Mucosa of descending colon (tissue), 3 donors: ENCODE measurements around the gene PDHX. TPM values are rescaled to one million over a fixed set of nuclear protein-coding genes. Genes with fewer than 3 reads are reported as not detected.
"Not testable (repeated sequence)": the region's sequence is repeated elsewhere in the genome, so short reads cannot be mapped to it uniquely, and the experiment has no call there.

Experiments used
- ATAC-seq: fragments of 200-7000 bp; cut with Tn5 transposase; one replicate; pipeline ENCODE4 v1.9.1; 2020; ENCODE audit warnings: mild to moderate bottlenecking, moderate library complexity
- DNase-seq, 3 donors: peaks; one replicate each; pipeline ENCODE4 v3.0.0-alpha.2; 2020
- H3K36me3 ChIP-seq: fragments of 200-600 bp; one replicate; pipeline ENCODE4 v1.8.0; 2021; ENCODE audit warnings: low read depth, mild to moderate bottlenecking
- H3K4me1 ChIP-seq: fragments of 200-600 bp; one replicate; pipeline ENCODE4 v1.8.0; 2021; ENCODE audit warnings: low read depth, mild to moderate bottlenecking
- H3K4me3 ChIP-seq: fragments of 200-600 bp; one replicate; pipeline ENCODE4 v1.8.0; 2021; ENCODE audit warnings: mild to moderate bottlenecking
- H3K9me3 ChIP-seq: fragments of 200-600 bp; one replicate; pipeline ENCODE4 v1.8.0; 2021; ENCODE audit warnings: mild to moderate bottlenecking
- CTCF ChIP-seq: fragments of 200-600 bp; IDR thresholded peaks from one replicate; pipeline ENCODE4 v1.8.0; 2022; ENCODE audit warnings: antibody characterized with exemption, mild to moderate bottlenecking
- intact Hi-C, 2 donors: fragments of 100-400 bp; cut with DNase I in 1 of 2; cut with micrococcal nuclease in 1 of 2; formaldehyde crosslinking; loops; one replicate each; pipeline versions ENCODE4 v1.11.0 to v1.11.1; 2022; cut with DNase I, micrococcal nuclease
- total RNA-seq, 3 donors: library from RNA; stranded (reverse); fragmentation: NEBNext Ultra II Directional in 2 of 3; extraction: Animal tissue kit (Norgen Biotek cat#: 25700) in 2 of 3; gene quantifications; one replicate each; pipeline versions ENCODE4 v1.2.1 to v1.2.4, GENCODE V29; 2021 to 2023
- donor health status: DM: no; HTN: no; CAD: no; lungs with moderate emphysema.
- donor health status: DM: no; HTN: no; CAD: no.
- donor health status: DM: no; HTN: yes; CAD: no.

Gene PDHX
- total RNA-seq, 3 donors from 2014 or later, result 39.4 to 44.3 (median 42.1) TPM

- ATAC-seq (no peak), DNase-seq (no peak)
- peaks cover 9% of the 10 kb centered on the region for H3K4me1 ChIP-seq
- no peaks in the 10 kb centered on the region for H3K9me3 ChIP-seq
- no peak overlapping the region for H3K4me3 ChIP-seq
- TF ChIP-seq CTCF, result no peak
- no peaks in the 10 kb centered on the region for H3K36me3 ChIP-seq
- intact Hi-C loops, result no loop called here
These were observed 99.4 kb downstream of the PDHX start for GRCh38 chr11:35015621-35016387.

- intact Hi-C loops, result no loop called here
- peak; percentile 49 for ATAC-seq
- Histone ChIP-seq H3K36me3 (no peaks in the 10 kb centered on the region), H3K4me1 (peaks cover 9% of the 10 kb centered on the region), H3K9me3 (no peaks in the 10 kb centered on the region), H3K4me3 (no peak overlapping the region)
- no peak for TF ChIP-seq CTCF
- DNase-seq, result peak in 1 of 3 donors; percentile 45
These were observed 100.5 kb downstream of the PDHX start for GRCh38 chr11:35016916-35017315.

GRCh38 chr11:35017528-35018342 lies 101.3 kb downstream of the PDHX start:
- no peak for DNase-seq

GRCh38 chr11:35021589-35021988 lies 105.2 kb downstream of the PDHX start:
- no peak overlapping the region for H3K4me3 ChIP-seq
- TF ChIP-seq CTCF, result no peak
- peaks cover 7% of the 10 kb centered on the region for H3K4me1 ChIP-seq
- no peaks in the 10 kb centered on the region for H3K36me3 ChIP-seq
- H3K9me3 ChIP-seq, result peaks cover 10% of the 10 kb centered on the region
- no peak for DNase-seq
- ATAC-seq, result no peak
- intact Hi-C loops, result no loop called here

More at GRCh38 chr11:35017528-35018342, 101.3 kb downstream of the PDHX start:
- Histone ChIP-seq H3K36me3 (no peaks in the 10 kb centered on the region), H3K4me3 (no peak overlapping the region), H3K4me1 (peaks cover 9% of the 10 kb centered on the region), H3K9me3 (no peaks in the 10 kb centered on the region)
- TF ChIP-seq CTCF, result no peak
- no peak for ATAC-seq
- intact Hi-C loops, result no loop called here

- H3K36me3 ChIP-seq, DNase-seq, intact Hi-C loops, ATAC-seq, H3K4me1 ChIP-seq, H3K4me3 ChIP-seq: not testable (repeated sequence)
- H3K9me3 ChIP-seq, result peaks cover 12% of the 10 kb centered on the region
These were observed 107.5 kb downstream of the PDHX start for GRCh38 chr11:35023940-35024339.

- H3K4me1 ChIP-seq, H3K36me3 ChIP-seq, DNase-seq, H3K4me3 ChIP-seq, ATAC-seq, intact Hi-C loops: not testable (repeated sequence)
- H3K9me3 ChIP-seq, result peaks cover 12% of the 10 kb centered on the region
These were observed 111.6 kb downstream of the PDHX start for GRCh38 chr11:35028007-35028406.
